Activated naive CD8-positive, alpha-beta T cell treated with anti-CD3 and anti-CD28 coated beads, Interleukin-2, amount 10 ng/mL, durations not matched to agents 7 days and 5 days (primary cell): ENCODE measurements around the gene LHFPL3. TPM values are rescaled to one million over a fixed set of nuclear protein-coding genes. Genes with fewer than 3 reads are reported as not detected.
"Not testable (repeated sequence)": the region's sequence is repeated elsewhere in the genome, so short reads cannot be mapped to it uniquely, and the experiment has no call there.

Experiments used
- ATAC-seq: fragments of 150-1000 bp; cut with Tn5 transposase; one replicate; pipeline ENCODE4 v1.10.0; 2021; ENCODE audit warnings: low read depth, moderate library complexity
- POLR2A ChIA-PET: fragments of 350-600 bp; sonication (Branson Sonifier 250); formaldehyde crosslinking; loops from one replicate; lab custom pipeline; 2021; ENCODE audit warnings: antibody characterized with exemption; lab: Charles Lee
- DNase-seq: peaks from one replicate; pipeline ENCODE4 v3.0.0; 2021
- H3K27ac Mint-ChIP-seq: one replicate; pipeline ENCODE4 v1.8.0; 2022; ENCODE audit warnings: mild to moderate bottlenecking, mixed read lengths
- H3K27me3 Mint-ChIP-seq: one replicate; pipeline ENCODE4 v1.8.0; 2022; ENCODE audit warnings: mild to moderate bottlenecking, moderate library complexity, mixed read lengths
- H3K36me3 Mint-ChIP-seq: one replicate; pipeline ENCODE4 v1.8.0; 2021; ENCODE audit warnings: mild to moderate bottlenecking, mixed read lengths
- H3K4me1 Mint-ChIP-seq: one replicate; pipeline ENCODE4 v1.8.0; 2021; ENCODE audit warnings: mixed read lengths
- H3K4me3 Mint-ChIP-seq: one replicate; pipeline ENCODE4 v1.8.0; 2022; ENCODE audit warnings: mild to moderate bottlenecking, moderate library complexity, mixed read lengths
- H3K9me3 Mint-ChIP-seq: one replicate; pipeline ENCODE4 v1.8.0; 2021; ENCODE audit warnings: mixed read lengths
- total RNA-seq, 2 experiments: library from RNA; stranded (reverse); gene quantifications; one replicate each; pipeline ENCODE4 v1.2.3, GENCODE V29; 2021

The LHFPL3 gene
- total RNA-seq, 2 experiments from 2014 or later, result not detected

DNA sequence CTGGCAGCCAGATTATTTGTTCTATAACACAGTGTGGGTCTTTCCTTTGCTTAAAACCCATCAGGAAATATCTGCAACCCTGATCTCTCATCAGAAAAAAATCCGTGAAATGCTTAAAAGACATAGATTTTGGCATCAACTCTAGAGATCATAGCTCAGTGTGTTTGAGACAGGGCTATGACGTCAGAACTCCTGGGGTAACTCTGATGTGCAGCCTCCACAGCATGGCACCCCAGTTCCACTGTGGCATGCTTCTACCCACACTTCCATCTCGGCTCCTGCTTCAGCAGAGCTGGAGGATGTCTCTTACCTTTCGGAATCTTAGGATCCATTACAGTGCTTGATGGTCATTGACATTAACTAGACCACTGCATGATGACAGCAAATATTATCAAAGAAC is 205.7 kb downstream of the LHFPL3 start:
- no peaks in the 10 kb centered on the region for H3K27me3 Mint-ChIP-seq
- DNase-seq, result no peak
- no peak overlapping the region for H3K4me3 Mint-ChIP-seq
- POLR2A ChIA-PET, result no interaction called here
- no peaks in the 10 kb centered on the region for H3K4me1 Mint-ChIP-seq
- no peaks in the 10 kb centered on the region for H3K9me3 Mint-ChIP-seq
- ATAC-seq, result no peak
- no peaks in the 10 kb centered on the region for H3K36me3 Mint-ChIP-seq
- H3K27ac Mint-ChIP-seq, result no peak overlapping the region

DNA sequence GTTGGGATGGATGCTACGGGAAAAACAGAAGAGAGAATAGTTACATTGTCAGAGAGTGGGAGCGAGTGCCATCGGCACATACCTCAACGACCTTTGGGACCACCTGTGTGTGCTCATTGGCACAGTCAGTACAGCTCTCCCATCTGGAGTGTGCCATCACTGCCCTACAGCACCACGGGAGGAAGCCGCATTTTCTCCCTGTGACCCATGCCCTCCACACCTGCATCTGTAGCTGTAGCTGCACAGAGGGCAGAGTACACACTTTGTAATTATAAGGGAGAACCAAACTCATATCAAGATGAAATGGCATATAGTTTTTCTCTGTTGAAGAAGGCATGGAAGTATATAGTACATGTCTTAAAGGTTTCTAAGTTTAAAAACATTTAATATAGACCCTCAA is 207.4 kb downstream of the LHFPL3 start:
- no peak for ATAC-seq
- POLR2A ChIA-PET, result no interaction called here
- DNase-seq, result no peak
- Mint-ChIP-seq H3K27ac (no peak overlapping the region), H3K4me1 (no peaks in the 10 kb centered on the region), H3K4me3 (no peak overlapping the region), H3K27me3 (no peaks in the 10 kb centered on the region), H3K36me3 (no peaks in the 10 kb centered on the region), H3K9me3 (no peaks in the 10 kb centered on the region)

GRCh38 chr7:104536956-104537355 is 208.6 kb downstream of the LHFPL3 start:
- no peak for DNase-seq
- Mint-ChIP-seq H3K27me3 (no peaks in the 10 kb centered on the region), H3K4me1 (no peaks in the 10 kb centered on the region), H3K9me3 (no peaks in the 10 kb centered on the region), H3K27ac (no peak overlapping the region), H3K36me3 (no peaks in the 10 kb centered on the region), H3K4me3 (no peak overlapping the region)
- no peak for ATAC-seq
- POLR2A ChIA-PET, result no interaction called here

- no peaks in the 10 kb centered on the region for H3K27me3 Mint-ChIP-seq
- no peaks in the 10 kb centered on the region for H3K4me1 Mint-ChIP-seq
- no peak overlapping the region for H3K4me3 Mint-ChIP-seq
- POLR2A ChIA-PET, result no interaction called here
- H3K9me3 Mint-ChIP-seq, result peaks cover 2% of the 10 kb centered on the region
- DNase-seq, result no peak
- H3K27ac Mint-ChIP-seq, result no peak overlapping the region
- no peak for ATAC-seq
- H3K36me3 Mint-ChIP-seq, result no peaks in the 10 kb centered on the region
These were observed 209.7 kb downstream of the LHFPL3 start for GRCh38 chr7:104538152-104538551.

DNA sequence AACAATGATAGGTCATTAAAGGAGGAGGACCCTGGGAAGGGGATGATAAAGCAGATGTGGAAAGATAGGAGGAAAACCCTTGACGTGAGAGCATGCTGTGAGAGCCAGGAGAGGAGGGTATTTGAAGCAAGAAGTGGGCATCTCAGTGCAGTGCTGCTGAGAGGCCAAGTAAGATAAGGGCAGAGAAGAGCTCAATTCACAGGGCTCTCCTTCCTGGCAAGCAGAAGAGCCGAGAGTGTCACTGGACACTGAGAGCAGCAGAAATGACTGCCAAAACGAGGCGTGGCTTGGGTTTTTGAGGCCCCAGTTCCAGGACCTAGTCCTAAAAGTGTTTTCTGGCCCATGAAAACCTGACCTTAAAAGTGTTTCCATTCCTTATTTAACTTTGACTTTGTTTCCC is 213.5 kb downstream of the LHFPL3 start:
- POLR2A ChIA-PET, result no interaction called here
- no peak overlapping the region for H3K27ac Mint-ChIP-seq
- DNase-seq (no peak), ATAC-seq (no peak)
- H3K36me3 Mint-ChIP-seq, result no peaks in the 10 kb centered on the region
- H3K4me1 Mint-ChIP-seq, result no peaks in the 10 kb centered on the region
- no peak overlapping the region for H3K4me3 Mint-ChIP-seq
- H3K9me3 Mint-ChIP-seq, result peaks cover 2% of the 10 kb centered on the region
- H3K27me3 Mint-ChIP-seq, result no peaks in the 10 kb centered on the region

DNA sequence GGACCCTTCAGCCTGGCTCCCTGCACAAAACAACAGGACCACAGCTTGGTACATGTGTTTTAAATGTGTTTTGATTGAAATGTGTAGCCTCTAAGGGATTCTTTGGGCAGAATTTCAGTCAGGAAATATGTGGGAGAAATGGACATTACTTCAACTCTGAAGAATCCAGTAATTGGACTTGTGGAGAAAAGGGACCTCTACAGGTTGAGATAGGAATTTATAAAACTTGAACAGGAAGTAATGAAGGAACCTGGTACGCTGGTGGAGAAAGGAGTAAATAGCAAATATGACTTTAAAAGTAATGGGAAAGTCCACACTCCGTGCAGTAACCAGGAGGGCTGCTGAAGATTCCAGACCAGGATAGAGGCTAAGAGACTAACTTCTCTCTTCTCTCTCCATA is 220.5 kb downstream of the LHFPL3 start:
- no peaks in the 10 kb centered on the region for H3K27me3 Mint-ChIP-seq
- ATAC-seq (no peak), DNase-seq (no peak)
- H3K4me3 Mint-ChIP-seq, result no peak overlapping the region
- no peaks in the 10 kb centered on the region for H3K9me3 Mint-ChIP-seq
- no peak overlapping the region for H3K27ac Mint-ChIP-seq
- H3K36me3 Mint-ChIP-seq, result no peaks in the 10 kb centered on the region
- POLR2A ChIA-PET, result no interaction called here
- no peaks in the 10 kb centered on the region for H3K4me1 Mint-ChIP-seq

DNA sequence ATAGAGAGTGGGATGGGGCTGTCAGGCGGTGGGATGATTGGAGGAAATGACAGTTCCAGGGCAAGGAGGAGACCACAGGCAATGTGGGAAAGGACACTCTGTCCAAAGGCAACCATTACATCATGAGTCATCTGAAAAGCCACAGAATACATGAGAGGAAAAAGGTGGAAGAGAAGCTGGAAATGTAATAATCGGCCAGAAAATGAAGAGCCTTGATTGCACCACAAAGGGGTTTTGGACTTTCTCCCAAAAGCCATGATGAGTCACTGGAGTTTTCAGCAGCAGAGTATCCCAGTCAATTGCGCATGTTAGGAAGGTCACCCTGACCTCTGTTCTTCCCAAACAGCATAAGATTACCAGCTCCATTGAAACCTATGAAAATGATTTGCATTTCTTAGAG is 222.0 kb downstream of the LHFPL3 start:
- ATAC-seq, result no peak
- no peaks in the 10 kb centered on the region for H3K36me3 Mint-ChIP-seq
- H3K4me1 Mint-ChIP-seq, result no peaks in the 10 kb centered on the region
- no peak overlapping the region for H3K4me3 Mint-ChIP-seq
- H3K27ac Mint-ChIP-seq, result no peak overlapping the region
- no peak for DNase-seq
- POLR2A ChIA-PET, result no interaction called here
- no peaks in the 10 kb centered on the region for H3K9me3 Mint-ChIP-seq
- no peaks in the 10 kb centered on the region for H3K27me3 Mint-ChIP-seq

GRCh38 chr7:104551226-104551625 is 222.8 kb downstream of the LHFPL3 start:
- H3K4me3 Mint-ChIP-seq, result no peak overlapping the region
- H3K4me1 Mint-ChIP-seq, result no peaks in the 10 kb centered on the region
- no peaks in the 10 kb centered on the region for H3K27me3 Mint-ChIP-seq
- H3K9me3 Mint-ChIP-seq, result no peaks in the 10 kb centered on the region
- H3K36me3 Mint-ChIP-seq, result no peaks in the 10 kb centered on the region
- DNase-seq (no peak), ATAC-seq (no peak)
- POLR2A ChIA-PET, result no interaction called here
- H3K27ac Mint-ChIP-seq, result no peak overlapping the region

DNA sequence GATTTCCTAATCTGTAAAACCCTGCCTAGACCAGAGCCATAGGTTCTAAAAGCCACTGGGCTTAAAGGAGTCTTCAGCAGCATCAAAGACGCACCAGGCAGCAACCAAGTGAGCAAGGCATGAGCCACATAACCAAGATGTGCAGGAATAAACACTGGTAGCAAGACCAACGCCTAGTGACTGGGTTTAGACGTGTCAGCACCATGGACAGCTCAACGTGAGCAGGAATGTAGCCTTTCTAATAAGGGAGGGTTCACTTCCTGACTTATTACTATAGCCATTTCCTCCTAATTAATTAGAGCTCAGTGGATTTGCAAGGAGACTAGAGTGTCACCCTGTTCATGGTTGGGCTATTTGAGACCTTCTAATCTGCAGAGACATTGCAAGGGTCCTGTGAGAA is 223.7 kb downstream of the LHFPL3 start:
- DNase-seq (peak; percentile 33), ATAC-seq (no peak)
- no peak overlapping the region for H3K27ac Mint-ChIP-seq
- no peaks in the 10 kb centered on the region for H3K36me3 Mint-ChIP-seq
- no peaks in the 10 kb centered on the region for H3K27me3 Mint-ChIP-seq
- no peaks in the 10 kb centered on the region for H3K4me1 Mint-ChIP-seq
- H3K9me3 Mint-ChIP-seq, result peaks cover under 1% of the 10 kb centered on the region
- POLR2A ChIA-PET, result no interaction called here
- H3K4me3 Mint-ChIP-seq, result no peak overlapping the region

- Mint-ChIP-seq H3K27ac (no peak overlapping the region), H3K9me3 (peaks cover 2% of the 10 kb centered on the region), H3K4me1 (no peaks in the 10 kb centered on the region), H3K4me3 (no peak overlapping the region), H3K36me3 (no peaks in the 10 kb centered on the region), H3K27me3 (no peaks in the 10 kb centered on the region)
- POLR2A ChIA-PET, result no interaction called here
- ATAC-seq (no peak), DNase-seq (no peak)
These were observed 224.7 kb downstream of the LHFPL3 start for GRCh38 chr7:104553074-104553473.

DNA sequence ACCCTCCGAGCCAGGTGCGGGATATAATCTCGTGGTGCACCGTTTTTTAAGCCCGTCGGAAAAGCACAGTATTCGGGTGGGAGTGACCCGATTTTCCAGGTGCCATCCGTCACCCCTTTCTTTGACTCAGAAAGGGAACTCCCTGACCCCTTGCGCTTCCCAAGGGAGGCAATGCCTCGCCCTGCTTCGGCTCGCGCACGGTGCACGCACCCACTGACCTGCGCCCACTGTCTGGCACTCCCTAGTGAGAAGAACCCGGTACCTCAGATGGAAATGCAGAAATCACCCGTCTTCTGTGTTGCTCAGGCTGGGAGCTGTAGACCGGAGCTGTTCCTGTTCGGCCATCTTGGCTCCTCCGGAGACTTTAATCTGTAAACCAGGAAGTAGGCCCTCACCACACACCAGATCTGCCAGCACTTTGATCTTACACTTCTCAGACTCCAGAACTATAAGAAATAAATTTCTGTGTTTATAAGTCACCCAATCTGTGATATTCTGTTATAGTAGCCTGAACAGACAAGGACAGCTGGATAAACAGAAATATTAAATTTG is 235.0 kb downstream of the LHFPL3 start:
- H3K4me3 Mint-ChIP-seq, H3K27me3 Mint-ChIP-seq, ATAC-seq, DNase-seq, H3K27ac Mint-ChIP-seq, H3K4me1 Mint-ChIP-seq, H3K36me3 Mint-ChIP-seq, POLR2A ChIA-PET, H3K9me3 Mint-ChIP-seq: not testable (repeated sequence)

GRCh38 chr7:104569751-104570150 is 241.3 kb downstream of the LHFPL3 start:
- Mint-ChIP-seq H3K27me3 (peaks cover 2% of the 10 kb centered on the region), H3K4me3 (no peak overlapping the region), H3K27ac (no peak overlapping the region), H3K36me3 (no peaks in the 10 kb centered on the region), H3K9me3 (no peaks in the 10 kb centered on the region), H3K4me1 (no peaks in the 10 kb centered on the region)
- DNase-seq (no peak), ATAC-seq (no peak)
- POLR2A ChIA-PET, result no interaction called here

DNA sequence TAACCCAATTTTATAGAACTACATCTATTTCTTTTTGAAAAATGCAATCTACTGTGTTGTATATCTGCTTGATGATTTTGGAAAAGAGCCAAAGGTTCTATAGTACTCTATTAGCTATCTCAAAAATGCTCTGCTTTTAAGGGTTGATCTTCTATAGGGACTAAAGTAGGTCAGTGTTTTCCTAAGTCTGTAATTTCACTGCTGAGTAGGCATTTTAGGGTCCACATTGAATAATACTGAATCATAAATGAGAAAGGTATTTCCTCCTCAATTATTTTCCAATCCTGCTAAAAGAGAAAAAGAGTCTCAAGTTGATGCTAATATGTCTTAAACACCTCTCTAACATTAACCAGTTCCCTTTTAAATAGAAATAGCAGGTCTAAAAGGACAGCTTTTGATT is 244.2 kb downstream of the LHFPL3 start:
- DNase-seq (no peak), ATAC-seq (no peak)
- H3K36me3 Mint-ChIP-seq, result no peaks in the 10 kb centered on the region
- POLR2A ChIA-PET, result no interaction called here
- no peaks in the 10 kb centered on the region for H3K4me1 Mint-ChIP-seq
- H3K27me3 Mint-ChIP-seq, result peaks cover 2% of the 10 kb centered on the region
- H3K4me3 Mint-ChIP-seq, result no peak overlapping the region
- no peaks in the 10 kb centered on the region for H3K9me3 Mint-ChIP-seq
- H3K27ac Mint-ChIP-seq, result no peak overlapping the region

GRCh38 chr7:104584620-104585019 is 256.2 kb downstream of the LHFPL3 start:
- Mint-ChIP-seq H3K9me3 (no peaks in the 10 kb centered on the region), H3K4me1 (no peaks in the 10 kb centered on the region), H3K4me3 (no peak overlapping the region), H3K36me3 (no peaks in the 10 kb centered on the region), H3K27me3 (no peaks in the 10 kb centered on the region), H3K27ac (no peak overlapping the region)
- DNase-seq, result no peak
- POLR2A ChIA-PET, result no interaction called here
- no peak for ATAC-seq

GRCh38 chr7:104595591-104595990 is 267.2 kb downstream of the LHFPL3 start:
- ATAC-seq, H3K4me1 Mint-ChIP-seq, H3K36me3 Mint-ChIP-seq, H3K4me3 Mint-ChIP-seq, POLR2A ChIA-PET, H3K27me3 Mint-ChIP-seq, H3K9me3 Mint-ChIP-seq, H3K27ac Mint-ChIP-seq, DNase-seq: not testable (repeated sequence)
